Panc1 (cell line): ENCODE data around the gene ANKRD33B. TPM values are rescaled to one million over a fixed set of nuclear protein-coding genes. Genes with fewer than 3 reads are reported as not detected.

Experiments
- ATAC-seq: fragments of 200-7000 bp; cut with Tn5 transposase; 2 replicates; pipeline ENCODE4 v1.9.1; 2020; ENCODE audit warnings: mild to moderate bottlenecking, moderate library complexity
- BruUV-seq: library from RNA; stranded (reverse); fragments of 400-500 nt; replicated peaks from 2 replicates; lab custom pipeline; 2021; lab: Mats Ljungman, UMichigan
- CTCF ChIA-PET: fragments of 300-600 bp; sonication (Branson Sonifier 250); formaldehyde crosslinking; loops from one replicate; lab custom pipeline; 2022; ENCODE audit warnings: antibody characterized with exemption; lab: Charles Lee
- POLR2A ChIA-PET: fragments of 300-600 bp; sonication (Branson Sonifier 250); formaldehyde crosslinking; loops from one replicate; lab custom pipeline; 2022; ENCODE audit warnings: antibody characterized with exemption; lab: Charles Lee
- DNase-seq: peaks from one replicate; pipeline ENCODE4 v3.0.0-alpha.2; 2010; ENCODE audit warnings: low read depth, low spot score
- H3K27ac ChIP-seq: 2 replicates; pipeline ENCODE4 v1.5.1; 2011; ENCODE audit warnings: mild to moderate bottlenecking, low read length, inconsistent platforms
- H3K27me3 ChIP-seq: fragments of 200-500 bp; sonication (Bioruptor generic); 2 replicates; pipeline ENCODE4 v1.6.0; 2014; ENCODE audit warnings: low read length, inconsistent platforms; ENCODE audit not compliant: control insufficient read depth, insufficient read depth
- H3K36me3 ChIP-seq: fragments of 200-500 bp; sonication (Bioruptor generic); 2 replicates; pipeline ENCODE4 v1.5.1; 2014; ENCODE audit warnings: inconsistent platforms, mild to moderate bottlenecking, low read length, moderate library complexity; ENCODE audit not compliant: control insufficient read depth, insufficient read depth
- H3K4me1 ChIP-seq: 2 replicates; pipeline ENCODE4 v1.5.1; 2011; ENCODE audit warnings: inconsistent platforms, mild to moderate bottlenecking, low read length, moderate library complexity; ENCODE audit not compliant: control insufficient read depth, insufficient read depth
- H3K4me3 ChIP-seq, 2 experiments: 2 replicates each; pipeline ENCODE4 v1.5.1; 2011 to 2012; ENCODE audit warnings: low read depth in 2 of 2, low read length in 2 of 2, mild to moderate bottlenecking in 2 of 2, inconsistent platforms in 1 of 2, moderate library complexity in 1 of 2
- H3K9me3 ChIP-seq: fragments of 200-500 bp; sonication (Bioruptor generic); 2 replicates; pipeline ENCODE4 v1.5.1; 2014; ENCODE audit warnings: low read depth, mild to moderate bottlenecking, inconsistent platforms, low read length, moderate library complexity; ENCODE audit not compliant: control insufficient read depth, insufficient read depth
- CTCF ChIP-seq: fragments of 450-650 bp; IDR thresholded peaks from 2 replicates; pipeline ENCODE4 v1.5.1; 2017; ENCODE audit warnings: mild to moderate bottlenecking
- POLR2AphosphoS5 ChIP-seq: IDR thresholded peaks from 2 replicates; pipeline ENCODE4 v1.6.1; 2012; ENCODE audit warnings: mild to moderate bottlenecking, low read depth, low read length, moderate library complexity
- SIN3A ChIP-seq: IDR thresholded peaks from 2 replicates; pipeline ENCODE4 v1.6.1; 2012; ENCODE audit warnings: low read depth, mild to moderate bottlenecking, low read length, moderate library complexity, borderline replicate concordance; ENCODE audit not compliant: insufficient read depth
- TCF7L2 ChIP-seq: IDR thresholded peaks from 2 replicates; pipeline ENCODE4 v1.6.1; 2011; ENCODE audit warnings: mild to moderate bottlenecking, low read depth, low read length, inconsistent platforms
- in situ Hi-C: cut with HindIII; loops from 2 replicates; pipeline ENCODE4 v1.10.0; 2016; ENCODE audit warnings: low sequenced_read_pairs, low pct_unique_long_range_greater_than_20kb
- intact Hi-C: fragments of 100-400 bp; cut with micrococcal nuclease; formaldehyde crosslinking; loops from one replicate; pipeline ENCODE4 v1.10.0; 2022; ENCODE audit not compliant: unreplicated experiment
- total RNA-seq: library from RNA; stranded (reverse); gene quantifications from one replicate; pipeline ENCODE4 v1.2.1, GENCODE V29; 2021; ENCODE audit not compliant: unreplicated experiment
- TF ChIP-seq, protein P1 (sequence below), 2 experiments: IDR thresholded peaks; 2 replicates each; pipeline ENCODE4 v1.6.1; 2011 to 2012; ENCODE audit warnings: low read depth in 2 of 2, control low read depth in 1 of 2, low read length in 1 of 2, mild to moderate bottlenecking in 1 of 2, moderate library complexity in 1 of 2; ENCODE audit not compliant: insufficient read depth in 1 of 2

The ANKRD33B gene
- total RNA-seq, 1 experiment from 2014 or later = 19.1 TPM

DNA sequence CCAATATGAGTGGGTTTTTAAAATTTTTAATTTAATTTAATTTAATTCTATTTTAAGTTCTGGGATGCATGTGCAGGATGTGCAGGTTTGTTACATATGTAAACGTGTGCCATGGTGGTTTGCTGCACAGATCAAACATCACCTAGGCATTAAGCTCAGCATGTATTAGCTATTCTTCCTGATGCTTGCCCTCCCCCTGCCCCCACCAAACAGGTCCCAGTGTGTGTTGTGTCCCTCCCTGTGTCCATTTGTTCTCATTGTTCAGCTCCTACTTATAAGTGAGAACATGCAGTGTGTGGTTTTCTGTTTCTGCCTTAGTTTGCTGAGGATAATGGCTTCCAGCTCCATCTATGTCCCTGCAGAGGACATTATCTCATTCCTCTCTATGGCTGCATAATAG lies 35.0 kb upstream of the ANKRD33B start:
- ATAC-seq (no peak), DNase-seq (no peak)
- in situ Hi-C loops = no loop called here
- POLR2A ChIA-PET = no interaction called here
- Histone ChIP-seq H3K27ac (no peak overlapping the region), H3K27me3 (no peaks in the 10 kb centered on the region), H3K9me3 (no peaks in the 10 kb centered on the region), H3K4me1 (peaks cover 5% of the 10 kb centered on the region; the same call in 1 of the 2 replicates), H3K36me3 (no peaks in the 10 kb centered on the region), H3K4me3 (no peak overlapping the region)
- no peak for TF ChIP-seq CTCF
- no peak for TF ChIP-seq POLR2AphosphoS5
- TF ChIP-seq SIN3A = no peak
- TF ChIP-seq, protein P1, sequence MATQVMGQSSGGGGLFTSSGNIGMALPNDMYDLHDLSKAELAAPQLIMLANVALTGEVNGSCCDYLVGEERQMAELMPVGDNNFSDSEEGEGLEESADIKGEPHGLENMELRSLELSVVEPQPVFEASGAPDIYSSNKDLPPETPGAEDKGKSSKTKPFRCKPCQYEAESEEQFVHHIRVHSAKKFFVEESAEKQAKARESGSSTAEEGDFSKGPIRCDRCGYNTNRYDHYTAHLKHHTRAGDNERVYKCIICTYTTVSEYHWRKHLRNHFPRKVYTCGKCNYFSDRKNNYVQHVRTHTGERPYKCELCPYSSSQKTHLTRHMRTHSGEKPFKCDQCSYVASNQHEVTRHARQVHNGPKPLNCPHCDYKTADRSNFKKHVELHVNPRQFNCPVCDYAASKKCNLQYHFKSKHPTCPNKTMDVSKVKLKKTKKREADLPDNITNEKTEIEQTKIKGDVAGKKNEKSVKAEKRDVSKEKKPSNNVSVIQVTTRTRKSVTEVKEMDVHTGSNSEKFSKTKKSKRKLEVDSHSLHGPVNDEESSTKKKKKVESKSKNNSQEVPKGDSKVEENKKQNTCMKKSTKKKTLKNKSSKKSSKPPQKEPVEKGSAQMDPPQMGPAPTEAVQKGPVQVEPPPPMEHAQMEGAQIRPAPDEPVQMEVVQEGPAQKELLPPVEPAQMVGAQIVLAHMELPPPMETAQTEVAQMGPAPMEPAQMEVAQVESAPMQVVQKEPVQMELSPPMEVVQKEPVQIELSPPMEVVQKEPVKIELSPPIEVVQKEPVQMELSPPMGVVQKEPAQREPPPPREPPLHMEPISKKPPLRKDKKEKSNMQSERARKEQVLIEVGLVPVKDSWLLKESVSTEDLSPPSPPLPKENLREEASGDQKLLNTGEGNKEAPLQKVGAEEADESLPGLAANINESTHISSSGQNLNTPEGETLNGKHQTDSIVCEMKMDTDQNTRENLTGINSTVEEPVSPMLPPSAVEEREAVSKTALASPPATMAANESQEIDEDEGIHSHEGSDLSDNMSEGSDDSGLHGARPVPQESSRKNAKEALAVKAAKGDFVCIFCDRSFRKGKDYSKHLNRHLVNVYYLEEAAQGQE (IDR thresholded peaks at IDR 0.05; ENCODE audit: insufficient read depth in 1 of 2, low read depth in 2 of 2, low read length in 1 of 2) = no peak
- TF ChIP-seq TCF7L2 = no peak
- no TSS peak for BruUV-seq
- CTCF ChIA-PET = no interaction called here
- intact Hi-C loops = no loop called here

GRCh38 chr5:10530601-10531320 lies 33.1 kb upstream of the ANKRD33B start:
- Histone ChIP-seq H3K4me3 (no peak overlapping the region), H3K9me3 (no peaks in the 10 kb centered on the region), H3K36me3 (no peaks in the 10 kb centered on the region), H3K27me3 (no peaks in the 10 kb centered on the region), H3K4me1 (peaks cover 2% of the 10 kb centered on the region; the same call in 1 of the 2 replicates), H3K27ac (no peak overlapping the region)
- ATAC-seq (no peak), DNase-seq (no peak)
- ChIA-PET POLR2A (interaction anchor here (0.6 kb wide), 1 partner anchor 22 kb away, joined by 3 read pairs; no protein-coding TSS in a partner anchor), CTCF (no interaction called here)
- in situ Hi-C loops = no loop called here
- no peak for TF ChIP-seq CTCF
- no peak for TF ChIP-seq SIN3A
- no peak for TF ChIP-seq POLR2AphosphoS5
- TF ChIP-seq, protein P1 (IDR thresholded peaks at IDR 0.05; ENCODE audit: insufficient read depth in 1 of 2, low read depth in 2 of 2, low read length in 1 of 2) = no peak
- TF ChIP-seq TCF7L2 = no peak
- intact Hi-C loops = no loop called here
- no TSS peak for BruUV-seq
